ENCODE results near the gene SMYD3. TPM values are rescaled to one million over a fixed set of nuclear protein-coding genes. Genes with fewer than 3 reads are reported as not detected.

Gene SMYD3
- total RNA-seq, 1 donor = 45.5 TPM

- no peak for TF ChIP-seq CTCF (IDR thresholded peaks at IDR 0.05; ENCODE audit: insufficient read depth, low read length)
- DNase-seq (ENCODE audit: low read depth) = no peak
- H3K4me3 ChIP-seq (ENCODE audit: low read depth, low read length) = no peak overlapping the region
These were observed 293.6 kb downstream of the SMYD3 start for GRCh38 chr1:246213502-246213901.

- no peak overlapping the region for H3K4me3 ChIP-seq (ENCODE audit: low read depth, low read length)
- TF ChIP-seq CTCF (IDR thresholded peaks at IDR 0.05; ENCODE audit: insufficient read depth, low read length) = no peak
- DNase-seq (ENCODE audit: low read depth) = no peak
These were observed 294.0 kb downstream of the SMYD3 start for GRCh38 chr1:246213036-246213435.

GRCh38 chr1:246212013-246212412, 295.1 kb downstream of the SMYD3 start:
- H3K4me3 ChIP-seq (ENCODE audit: low read depth, low read length) = no peak overlapping the region
- TF ChIP-seq CTCF (IDR thresholded peaks at IDR 0.05; ENCODE audit: insufficient read depth, low read length) = no peak

GRCh38 chr1:246210756-246211155, 296.3 kb downstream of the SMYD3 start:
- DNase-seq (ENCODE audit: low read depth) = no peak
- TF ChIP-seq CTCF (IDR thresholded peaks at IDR 0.05; ENCODE audit: insufficient read depth, low read length) = no peak
- no peak overlapping the region for H3K4me3 ChIP-seq (ENCODE audit: low read depth, low read length)

More at GRCh38 chr1:246212013-246212412, 295.1 kb downstream of the SMYD3 start:
- no peak for DNase-seq (ENCODE audit: low read depth)

- no peak overlapping the region for H3K4me3 ChIP-seq (ENCODE audit: low read depth, low read length)
- no peak for DNase-seq (ENCODE audit: low read depth)
- TF ChIP-seq CTCF (IDR thresholded peaks at IDR 0.05; ENCODE audit: insufficient read depth, low read length) = no peak
These were observed 299.0 kb downstream of the SMYD3 start for GRCh38 chr1:246208105-246208504.

- H3K4me3 ChIP-seq (ENCODE audit: low read depth, low read length) = no peak overlapping the region
- no peak for DNase-seq (ENCODE audit: low read depth)
- no peak for TF ChIP-seq CTCF (IDR thresholded peaks at IDR 0.05; ENCODE audit: insufficient read depth, low read length)
These were observed 303.9 kb downstream of the SMYD3 start for GRCh38 chr1:246203180-246203579.

- DNase-seq (ENCODE audit: low read depth) = no peak
- H3K4me3 ChIP-seq (ENCODE audit: low read depth, low read length) = no peak overlapping the region
- no peak for TF ChIP-seq CTCF (IDR thresholded peaks at IDR 0.05; ENCODE audit: insufficient read depth, low read length)
These were observed 306.3 kb downstream of the SMYD3 start for GRCh38 chr1:246200738-246201137.

All from fibroblast of the aortic adventitia (primary cell).